Testis (tissue), 2 donors: ENCODE measurements around the gene PSMD9.

Experiments used
- CTCF ChIP-seq, 3 experiments: fragments of 450-650 bp in 2 of 3; fragments of 200-600 bp in 1 of 3; sonication (generic) in 1 of 3; IDR thresholded peaks; one replicate each; pipeline ENCODE4 v1.5.1; 2016 to 2019; ENCODE audit warnings: antibody characterized with exemption in 3 of 3, mild to moderate bottlenecking in 2 of 3, moderate library complexity in 1 of 3
- POLR2A ChIP-seq: fragments of 450-650 bp; IDR thresholded peaks from one replicate; pipeline ENCODE4 v1.6.1; 2017; ENCODE audit warnings: antibody characterized with exemption, mild to moderate bottlenecking, moderate library complexity

- TF ChIP-seq CTCF (IDR thresholded peaks at IDR 0.05) (no peak), POLR2A (no peak)
Measured at GRCh38 chr12:121845701-121846100, 42.9 kb upstream of the PSMD9 start.
